HepG2 (cell line): ENCODE results near the gene NUP93.
"Not testable (repeated sequence)": the region's sequence is repeated elsewhere in the genome, so short reads cannot be mapped to it uniquely, and the experiment has no call there.

Source experiments
- ARNT ChIP-seq: fragments of 450-650 bp; IDR thresholded peaks from 2 replicates; pipeline ENCODE4 v1.6.1; 2017
- ESRRA ChIP-seq: sonication (generic); formaldehyde crosslinking; IDR thresholded peaks from 2 replicates; pipeline ENCODE4 v1.5.1; 2020; ENCODE audit warnings: mild to moderate bottlenecking, low read depth, missing genetic modification reagents
- ZNF577 ChIP-seq: sonication (generic); formaldehyde crosslinking; IDR thresholded peaks from 2 replicates; pipeline ENCODE4 v1.4.0; 2020; ENCODE audit warnings: mild to moderate bottlenecking, low read depth, missing genetic modification reagents, borderline replicate concordance

DNA sequence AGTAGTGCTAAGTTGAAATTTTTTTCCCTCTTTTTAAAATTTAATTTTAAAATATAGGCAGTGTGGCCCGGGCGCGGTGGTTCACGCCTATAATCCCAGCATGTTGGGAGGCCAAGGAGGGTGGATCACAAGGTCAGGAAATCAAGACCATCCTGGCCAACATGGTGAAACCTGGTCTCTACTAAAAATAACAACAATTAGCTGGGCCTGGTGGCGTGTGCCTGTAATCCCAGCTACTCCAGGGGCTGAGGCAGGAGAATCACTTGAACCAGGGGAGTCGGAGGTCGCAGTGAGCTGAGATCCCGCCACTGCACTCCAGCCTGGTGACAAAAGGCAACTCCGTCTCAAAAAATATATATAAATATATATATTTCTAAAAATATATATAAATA, 77.7 kb downstream of the NUP93 start:
- TF ChIP-seq ZNF577 (CRISPR knock-in tag); ARNT; ESRRA (CRISPR knock-in tag): not testable (repeated sequence)
